ENCODE results near the gene DUSP5. TPM values are rescaled to one million over a fixed set of nuclear protein-coding genes. Genes with fewer than 3 reads are reported as not detected.
A peak's percentile ranks its signal among the peaks of the same experiment; 100 is the strongest.

DUSP5 gene
- total RNA-seq, 1 donor from 2014 or later: 16.3 TPM

- TF ChIP-seq CTCF (conservative IDR thresholded peaks at IDR 0.05): no peak
- H3K27me3 Mint-ChIP-seq: peaks cover 13% of the 10 kb centered on the region
Measured at GRCh38 chr10:110488940-110489339, 8.8 kb upstream of the DUSP5 start.

GRCh38 chr10:110490640-110491039 is 7.1 kb upstream of the DUSP5 start:
- Mint-ChIP-seq H3K27ac (no peak overlapping the region), H3K9me3 (no peaks in the 10 kb centered on the region), H3K4me3 (no peak overlapping the region), H3K4me1 (ENCODE audit: unreplicated experiment) (peaks cover 17% of the 10 kb centered on the region), H3K36me3 (no peaks in the 10 kb centered on the region), H3K27me3 (peaks cover 17% of the 10 kb centered on the region)
- TF ChIP-seq CTCF (conservative IDR thresholded peaks at IDR 0.05): no peak
- no peak for DNase-seq (ENCODE audit: extremely low spot score, unreplicated experiment)

More at GRCh38 chr10:110488940-110489339, 8.8 kb upstream of the DUSP5 start:
- Mint-ChIP-seq H3K36me3 (no peaks in the 10 kb centered on the region), H3K4me3 (no peak overlapping the region), H3K27ac (no peak overlapping the region), H3K9me3 (no peaks in the 10 kb centered on the region), H3K4me1 (ENCODE audit: unreplicated experiment) (peaks cover 16% of the 10 kb centered on the region)
- DNase-seq (ENCODE audit: extremely low spot score, unreplicated experiment): no peak

- Mint-ChIP-seq H3K4me1 (ENCODE audit: unreplicated experiment) (peaks cover 24% of the 10 kb centered on the region), H3K27me3 (peaks cover 21% of the 10 kb centered on the region), H3K4me3 (no peak overlapping the region), H3K9me3 (no peaks in the 10 kb centered on the region), H3K36me3 (no peaks in the 10 kb centered on the region), H3K27ac (no peak overlapping the region)
- no peak for DNase-seq (ENCODE audit: extremely low spot score, unreplicated experiment)
- no peak for TF ChIP-seq CTCF (conservative IDR thresholded peaks at IDR 0.05)
Measured at GRCh38 chr10:110491346-110491745, 6.4 kb upstream of the DUSP5 start.

- H3K4me3 Mint-ChIP-seq: no peak overlapping the region
- TF ChIP-seq CTCF (conservative IDR thresholded peaks at IDR 0.05): no peak
- H3K27ac Mint-ChIP-seq: no peak overlapping the region
- no peaks in the 10 kb centered on the region for H3K9me3 Mint-ChIP-seq
- no peak for DNase-seq (ENCODE audit: extremely low spot score, unreplicated experiment)
- H3K36me3 Mint-ChIP-seq: no peaks in the 10 kb centered on the region
- H3K4me1 Mint-ChIP-seq (ENCODE audit: unreplicated experiment): peaks cover 33% of the 10 kb centered on the region
- peaks cover 30% of the 10 kb centered on the region for H3K27me3 Mint-ChIP-seq
Measured at GRCh38 chr10:110492069-110492822, 5.5 kb upstream of the DUSP5 start.

- Mint-ChIP-seq H3K27ac (peak overlapping the region; percentile 4), H3K4me1 (ENCODE audit: unreplicated experiment) (peaks cover 22% of the 10 kb centered on the region), H3K36me3 (no peaks in the 10 kb centered on the region), H3K27me3 (peaks cover 29% of the 10 kb centered on the region), H3K9me3 (no peaks in the 10 kb centered on the region), H3K4me3 (peak overlapping the region; percentile 67)
- DNase-seq (ENCODE audit: extremely low spot score, unreplicated experiment): no peak
- no peak for TF ChIP-seq CTCF (conservative IDR thresholded peaks at IDR 0.05)
Measured at GRCh38 chr10:110493832-110494426, 3.8 kb upstream of the DUSP5 start.
